HUES48 (cell line): ENCODE data around the gene DCLRE1C.

Source experiments
- H3K27ac ChIP-seq: one replicate; pipeline ENCODE4 v1.7.0; 2013; ENCODE audit warnings: low read depth, low read length, inconsistent platforms
- H3K27me3 ChIP-seq: 2 replicates; pipeline ENCODE4 v1.6.1; 2013; ENCODE audit warnings: mild to moderate bottlenecking, low read length; ENCODE audit not compliant: control insufficient read depth, insufficient read depth
- H3K36me3 ChIP-seq: 2 replicates; pipeline ENCODE4 v1.6.1; 2013; ENCODE audit warnings: low read length; ENCODE audit not compliant: control insufficient read depth, insufficient read depth
- H3K4me1 ChIP-seq: 2 replicates; pipeline ENCODE4 v1.6.1; 2013; ENCODE audit warnings: mild to moderate bottlenecking, low read length; ENCODE audit not compliant: control insufficient read depth, insufficient read depth
- H3K4me3 ChIP-seq: 2 replicates; pipeline ENCODE4 v1.5.1; 2013; ENCODE audit warnings: mild to moderate bottlenecking, low read depth, low read length
- H3K9ac ChIP-seq: 2 replicates; pipeline ENCODE4 v1.6.1; 2013; ENCODE audit warnings: mild to moderate bottlenecking, low read depth, low read length, moderate library complexity
- H3K9me3 ChIP-seq: 2 replicates; pipeline ENCODE4 v1.6.1; 2013; ENCODE audit warnings: low read length; ENCODE audit not compliant: control insufficient read depth, insufficient read depth

DCLRE1C gene

DNA sequence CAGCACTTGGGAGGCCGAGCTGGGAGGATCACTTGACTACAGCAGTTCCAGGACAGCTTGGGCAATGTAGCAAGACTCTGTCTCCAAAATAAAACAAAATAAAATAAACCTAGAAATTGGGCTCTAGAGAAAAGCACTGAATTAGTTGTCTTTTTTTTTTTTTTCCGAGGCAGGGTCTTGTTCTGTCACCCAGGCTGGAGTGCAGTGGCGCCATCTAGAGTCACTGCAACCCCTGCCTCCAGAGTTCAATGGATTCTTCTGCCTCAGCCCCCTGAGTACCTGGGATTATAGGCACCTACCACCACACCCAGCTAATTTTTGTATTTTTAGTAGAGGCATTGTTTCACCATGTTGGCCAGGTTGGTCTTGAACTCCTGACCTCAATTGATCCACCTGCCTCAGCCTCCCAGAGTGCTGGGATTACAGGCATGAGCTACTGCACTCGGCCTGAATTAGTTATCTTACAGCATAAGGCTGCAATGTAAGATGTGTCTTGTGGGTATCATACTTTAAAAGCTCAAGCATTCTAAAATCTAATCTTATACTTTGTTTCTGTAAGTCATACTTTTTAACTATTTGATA, 18.1 kb upstream of the DCLRE1C start:
- Histone ChIP-seq H3K4me3 (no peak overlapping the region), H3K27ac (no peak overlapping the region), H3K27me3 (peaks cover 7% of the 10 kb centered on the region; the same call in 1 of the 2 replicates), H3K4me1 (no peaks in the 10 kb centered on the region), H3K9ac (no peak overlapping the region), H3K9me3 (no peaks in the 10 kb centered on the region), H3K36me3 (no peaks in the 10 kb centered on the region)

DNA sequence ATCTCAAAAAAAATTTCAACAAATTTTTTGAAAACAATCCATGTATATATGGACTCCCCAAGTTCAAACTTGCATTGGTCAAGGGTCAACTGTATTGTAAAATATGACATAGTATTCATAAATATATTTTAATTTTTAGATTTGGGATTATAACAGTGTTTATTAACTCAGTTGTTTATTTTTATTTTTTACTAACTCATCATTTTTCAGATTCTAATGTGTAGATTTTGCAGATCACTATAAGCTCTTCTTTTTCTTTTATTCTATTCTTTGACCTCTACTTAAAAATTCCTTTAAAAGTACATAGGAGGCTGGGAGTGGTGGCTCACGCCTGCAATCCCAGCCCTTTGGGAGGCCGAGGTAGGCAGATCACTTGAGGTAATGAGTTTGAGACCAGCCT, 14.0 kb upstream of the DCLRE1C start:
- Histone ChIP-seq H3K36me3 (no peaks in the 10 kb centered on the region), H3K27me3 (peaks cover 12% of the 10 kb centered on the region), H3K9ac (no peak overlapping the region), H3K4me1 (no peaks in the 10 kb centered on the region), H3K9me3 (no peaks in the 10 kb centered on the region), H3K27ac (no peak overlapping the region), H3K4me3 (no peak overlapping the region)

DNA sequence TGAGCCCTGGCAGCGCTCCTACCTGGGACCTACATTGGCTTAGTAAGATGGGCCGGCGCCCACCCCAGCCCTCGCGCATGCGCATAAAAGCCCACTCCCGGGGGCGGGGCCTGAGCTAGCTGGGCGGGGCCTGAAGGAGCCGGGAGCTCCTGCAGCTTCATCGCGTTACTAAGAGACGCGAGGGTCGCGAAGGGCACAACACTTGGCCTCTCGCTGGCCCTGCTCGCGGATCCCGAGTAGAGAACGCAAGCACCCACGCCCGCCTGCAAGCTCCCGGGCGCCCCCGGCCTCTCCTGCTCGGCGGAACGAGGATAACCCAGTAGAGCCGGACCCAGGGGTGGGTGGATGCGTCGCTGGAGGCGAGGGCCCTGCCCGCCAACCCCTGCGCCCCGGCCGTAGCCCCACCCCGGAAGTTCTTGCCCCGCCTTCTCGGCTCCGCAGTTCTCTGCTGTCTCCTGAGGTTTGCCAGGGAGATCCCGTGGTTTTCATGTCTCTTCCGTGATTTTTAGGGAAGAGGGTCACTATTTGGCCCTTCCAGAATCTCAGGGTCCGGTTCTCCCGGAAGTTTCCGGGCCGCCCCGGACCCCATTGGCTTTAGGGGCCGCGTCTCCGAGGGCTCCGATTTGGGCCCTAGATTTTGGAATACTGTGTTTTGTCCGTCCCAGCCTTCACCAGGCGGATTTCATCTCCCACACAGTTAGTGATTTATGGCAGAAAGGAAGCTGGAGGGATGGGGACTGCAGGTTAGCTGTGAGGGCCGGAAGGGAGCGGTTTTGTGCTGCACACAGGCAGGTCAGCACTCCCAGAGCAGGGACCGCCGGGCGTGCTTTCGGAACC, 5.5 kb upstream of the DCLRE1C start, which contains the start of gene MEIG1:
Gene MEIG1, plus strand, starts transcription at position 168 of the 837 bp plus-strand sequence. CDS start 7,081 bp downstream, outside the sequence.
- peaks cover 36% of the 10 kb centered on the region for H3K27me3 ChIP-seq
- no peaks in the 10 kb centered on the region for H3K9me3 ChIP-seq
- H3K4me1 ChIP-seq, result no peaks in the 10 kb centered on the region
- H3K4me3 ChIP-seq, result peak within 1 kb of the TSS; percentile 95
- peak within 1 kb of the TSS; percentile 98 for H3K27ac ChIP-seq
- no peaks in the 10 kb centered on the region for H3K36me3 ChIP-seq
- peak within 1 kb of the TSS; percentile 62 for H3K9ac ChIP-seq

DNA sequence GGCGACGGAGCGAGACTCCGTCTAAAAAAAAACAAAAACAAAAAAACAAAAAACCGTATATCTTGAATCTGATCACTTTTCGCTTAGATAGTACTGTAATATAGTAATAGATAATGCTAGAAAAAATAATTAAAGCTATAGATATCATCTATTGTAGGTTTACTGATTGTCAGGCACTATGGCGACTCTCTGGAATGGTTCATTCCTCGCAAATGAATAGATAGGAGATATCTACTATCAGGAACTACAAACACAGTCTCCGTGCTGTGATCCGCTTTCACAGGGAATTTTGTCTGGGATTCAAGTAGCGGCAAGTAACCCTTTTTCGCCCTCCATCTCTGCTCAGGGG, 5.0 kb upstream of the DCLRE1C start:
- peak overlapping the region; percentile 98 for H3K27ac ChIP-seq
- peaks cover 36% of the 10 kb centered on the region for H3K27me3 ChIP-seq
- H3K36me3 ChIP-seq, result no peaks in the 10 kb centered on the region
- H3K9me3 ChIP-seq, result no peaks in the 10 kb centered on the region
- H3K9ac ChIP-seq, result no peak overlapping the region; the same call in 1 of the 2 replicates
- peak overlapping the region; percentile 95 for H3K4me3 ChIP-seq
- H3K4me1 ChIP-seq, result no peaks in the 10 kb centered on the region

DNA sequence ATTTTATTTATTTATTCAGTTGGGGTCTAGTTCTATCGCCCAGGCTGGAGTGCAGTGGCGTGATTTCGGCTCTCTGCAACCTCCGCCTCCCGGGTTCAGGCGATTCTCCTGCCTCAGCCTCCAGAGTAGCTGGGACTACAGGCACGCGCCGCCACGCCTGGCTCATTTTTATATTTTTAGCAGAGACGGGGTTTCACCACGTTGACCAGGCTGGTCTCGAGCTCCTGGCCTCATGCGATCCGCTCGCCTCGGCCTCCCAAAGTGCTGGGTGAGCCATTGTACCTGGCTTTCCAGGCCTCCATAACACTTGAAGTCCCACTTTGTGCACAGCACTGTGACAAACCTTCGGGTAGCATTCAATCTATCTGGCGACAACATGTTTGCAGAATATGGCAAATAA, 1.0 kb upstream of the DCLRE1C start:
- H3K4me3 ChIP-seq, result peak overlapping the region; percentile 76
- no peaks in the 10 kb centered on the region for H3K9me3 ChIP-seq
- H3K27ac ChIP-seq, result no peak overlapping the region
- peaks cover 12% of the 10 kb centered on the region for H3K4me1 ChIP-seq
- H3K36me3 ChIP-seq, result no peaks in the 10 kb centered on the region
- no peak overlapping the region for H3K9ac ChIP-seq
- peaks cover 17% of the 10 kb centered on the region for H3K27me3 ChIP-seq

DNA sequence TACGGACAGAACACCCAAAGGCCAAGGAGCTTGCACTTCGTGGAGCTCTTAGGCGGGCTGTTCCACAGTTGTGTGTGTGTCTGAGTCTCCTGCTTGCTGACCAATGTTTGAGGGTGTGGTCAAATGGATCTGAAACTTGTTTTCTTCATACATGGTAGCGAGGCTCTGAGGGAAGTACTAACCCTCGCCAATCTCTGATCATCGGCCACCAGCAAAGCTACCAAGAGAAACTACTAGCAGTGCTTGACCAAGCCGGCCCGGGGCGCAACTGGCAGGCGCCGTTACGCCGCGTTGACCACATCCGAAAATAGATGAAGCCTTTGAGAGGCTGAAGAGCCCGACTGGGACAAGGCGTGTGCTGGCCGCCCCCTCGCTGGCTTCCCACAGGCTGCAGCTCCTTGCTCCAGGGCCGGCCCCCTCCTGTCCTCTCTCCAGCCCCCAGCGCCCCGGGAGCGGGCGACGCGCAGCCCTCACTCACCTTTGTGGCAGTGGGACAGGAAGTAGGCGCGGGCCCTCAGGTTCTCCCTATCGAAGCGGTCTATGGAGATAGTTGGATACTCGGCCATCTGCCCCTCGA, 384 bp downstream of the DCLRE1C start:
- H3K27ac ChIP-seq, result peak overlapping the region; percentile 87
- H3K9me3 ChIP-seq, result no peaks in the 10 kb centered on the region
- peaks cover 17% of the 10 kb centered on the region for H3K27me3 ChIP-seq
- H3K36me3 ChIP-seq, result no peaks in the 10 kb centered on the region; the same call in 1 of the 2 replicates
- peak overlapping the region; percentile 28; the same call in 1 of the 2 replicates for H3K9ac ChIP-seq
- H3K4me3 ChIP-seq, result peak overlapping the region; percentile 76
- peaks cover 12% of the 10 kb centered on the region for H3K4me1 ChIP-seq

DNA sequence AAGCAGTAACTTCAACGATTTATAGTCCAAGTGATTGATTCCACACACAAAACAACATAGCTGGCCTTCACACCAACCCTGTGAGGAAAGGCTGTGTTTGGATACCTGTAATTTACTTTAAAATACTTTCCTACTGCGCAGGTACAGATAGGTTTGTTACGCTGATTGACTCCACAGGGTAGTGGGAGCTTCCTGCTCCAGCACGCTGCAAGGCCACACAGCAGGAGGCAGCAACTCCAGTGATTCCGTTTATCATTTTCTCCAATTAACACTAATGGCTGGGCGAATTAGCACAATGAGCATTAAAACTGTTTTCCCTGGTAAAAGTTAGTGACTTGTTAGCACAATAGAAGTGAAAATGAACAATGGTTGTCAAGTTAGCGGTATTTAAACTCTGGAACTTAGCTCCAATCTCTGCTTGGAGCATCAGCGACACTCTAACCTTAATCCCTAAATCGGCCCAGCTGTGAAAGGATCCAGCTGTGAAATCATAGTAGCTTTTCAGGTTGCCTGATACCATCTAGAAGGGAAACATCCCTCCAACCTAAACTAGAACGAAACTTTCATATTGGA, 959 bp downstream of the DCLRE1C start:
- Histone ChIP-seq H3K27ac (peak overlapping the region; percentile 87), H3K4me3 (peak overlapping the region; percentile 76), H3K36me3 (peaks cover 5% of the 10 kb centered on the region; the same call in 1 of the 2 replicates)

DNA sequence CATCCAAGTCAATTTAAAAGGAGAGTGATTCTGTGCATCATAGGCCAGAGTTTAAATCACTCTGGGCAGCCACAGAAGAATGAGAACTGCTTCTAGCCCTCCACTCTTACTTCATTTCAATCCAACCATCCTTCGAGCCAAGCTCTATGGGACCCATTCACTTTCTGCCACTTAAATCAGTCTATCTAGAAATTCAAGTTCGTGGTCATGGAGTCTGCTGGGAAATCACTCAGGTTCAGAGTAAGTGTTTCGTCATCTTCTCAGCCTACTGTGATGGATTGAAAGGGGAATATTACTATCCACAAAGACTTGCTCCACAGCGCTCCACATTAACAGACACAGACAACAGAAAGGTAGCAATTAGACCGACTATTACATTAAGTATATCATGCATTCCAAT, 4.6 kb downstream of the DCLRE1C start:
- Histone ChIP-seq H3K4me1 (peaks cover 12% of the 10 kb centered on the region), H3K9me3 (no peaks in the 10 kb centered on the region), H3K9ac (no peak overlapping the region), H3K36me3 (peaks cover 28% of the 10 kb centered on the region), H3K4me3 (no peak overlapping the region), H3K27ac (no peak overlapping the region), H3K27me3 (no peaks in the 10 kb centered on the region)

More for the DNA sequence above, 959 bp downstream of the DCLRE1C start:
- peaks cover 12% of the 10 kb centered on the region for H3K4me1 ChIP-seq
- 0 out of 2 replicates have a peak overlapping the region, but pooled peaks have one; percentile 28 for H3K9ac ChIP-seq
- peaks cover 17% of the 10 kb centered on the region for H3K27me3 ChIP-seq
- no peaks in the 10 kb centered on the region for H3K9me3 ChIP-seq

DNA sequence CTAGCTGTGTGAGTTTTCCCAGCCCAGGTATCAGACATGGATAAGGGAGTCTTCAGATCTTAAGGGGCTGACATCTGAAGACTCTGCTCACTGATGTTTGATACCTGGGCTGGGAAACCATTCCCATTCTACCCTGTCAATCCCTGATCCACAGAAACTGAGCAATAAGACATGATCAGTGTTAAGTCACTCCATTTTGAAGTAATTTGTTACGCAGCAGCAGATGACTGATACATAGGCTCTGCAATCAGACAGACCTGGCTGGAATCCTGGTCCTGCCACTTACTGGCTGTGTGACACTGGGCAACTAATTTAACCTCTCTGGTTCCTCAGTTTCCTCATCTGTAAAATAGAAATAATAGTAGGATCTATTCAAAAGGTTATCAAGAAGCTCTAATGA, 6.6 kb downstream of the DCLRE1C start:
- no peak overlapping the region for H3K9ac ChIP-seq
- H3K4me3 ChIP-seq, result no peak overlapping the region
- H3K36me3 ChIP-seq, result peaks cover 35% of the 10 kb centered on the region
- H3K27ac ChIP-seq, result no peak overlapping the region
- no peaks in the 10 kb centered on the region for H3K9me3 ChIP-seq
- H3K27me3 ChIP-seq, result no peaks in the 10 kb centered on the region
- 0 out of 2 replicates have a peak, but pooled peaks cover 3% of the 10 kb centered on the region for H3K4me1 ChIP-seq

DNA sequence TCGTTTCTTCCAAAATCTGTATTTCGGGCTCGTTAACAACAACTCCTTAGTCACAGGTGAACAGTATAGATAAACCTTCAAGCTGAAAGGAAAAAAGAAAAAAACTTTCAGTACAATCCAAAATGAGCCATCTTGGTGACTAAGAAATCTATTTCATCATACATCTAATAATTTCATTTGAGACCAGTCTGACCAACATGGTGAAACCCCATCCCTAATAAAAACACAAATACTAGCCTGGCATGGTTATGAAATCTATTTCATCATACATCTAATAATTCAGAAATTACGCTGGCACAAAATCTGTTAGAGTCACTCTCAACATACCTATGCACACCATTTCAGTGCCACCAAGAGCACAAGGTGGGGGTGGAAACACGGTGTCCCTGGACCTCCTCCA, 8.8 kb downstream of the DCLRE1C start:
- Histone ChIP-seq H3K9me3 (no peaks in the 10 kb centered on the region), H3K27ac (no peak overlapping the region), H3K36me3 (peaks cover 35% of the 10 kb centered on the region), H3K4me3 (no peak overlapping the region), H3K9ac (no peak overlapping the region), H3K27me3 (no peaks in the 10 kb centered on the region), H3K4me1 (no peaks in the 10 kb centered on the region)
